MM.1S (cell line): ENCODE measurements around the gene SEPTIN8.

Source experiments
- DNase-seq: peaks from one replicate; pipeline ENCODE4 v3.0.0-alpha.2; 2015
- H2AFZ ChIP-seq: fragments of 300-600 bp; sonication (generic); 2 replicates; pipeline ENCODE4 v1.6.0; 2016; ENCODE audit warnings: antibody characterized with exemption, low read length
- H3F3A ChIP-seq: fragments of 300-600 bp; sonication (generic); 2 replicates; pipeline ENCODE4 v1.6.1; 2016; ENCODE audit warnings: mild to moderate bottlenecking, antibody characterized with exemption, low read length, moderate library complexity, mixed read lengths; ENCODE audit not compliant: insufficient read depth
- H3K27ac ChIP-seq: fragments of 300-600 bp; sonication (generic); 2 replicates; pipeline ENCODE4 v1.5.1; 2016; ENCODE audit warnings: mild to moderate bottlenecking, low read length
- H3K27me3 ChIP-seq: fragments of 300-600 bp; sonication (generic); replicated peaks from 2 replicates; pipeline ENCODE4 v1.6.0; 2016; ENCODE audit warnings: low read length; ENCODE audit not compliant: insufficient read depth
- H3K36me3 ChIP-seq: fragments of 300-600 bp; sonication (generic); replicated peaks from 2 replicates; pipeline ENCODE4 v1.6.1; 2016; ENCODE audit warnings: mild to moderate bottlenecking, low read length, mixed read lengths; ENCODE audit not compliant: insufficient read depth
- H3K4me1 ChIP-seq: fragments of 300-600 bp; sonication (generic); 2 replicates; pipeline ENCODE4 v1.6.1; 2016; ENCODE audit warnings: low read length, mixed read lengths
- H3K4me2 ChIP-seq: fragments of 300-600 bp; sonication (generic); 2 replicates; pipeline ENCODE4 v1.6.0; 2016; ENCODE audit warnings: low read depth, low read length
- H3K4me3 ChIP-seq: fragments of 300-600 bp; sonication (generic); 2 replicates; pipeline ENCODE4 v1.5.1; 2016; ENCODE audit warnings: low read length, mixed read lengths
- H3K79me2 ChIP-seq: fragments of 300-600 bp; sonication (generic); 2 replicates; pipeline ENCODE4 v1.6.1; 2016; ENCODE audit warnings: mixed run types, low read length, mixed read lengths
- H3K9ac ChIP-seq: fragments of 300-600 bp; sonication (generic); 2 replicates; pipeline ENCODE4 v1.6.1; 2016; ENCODE audit warnings: low read length, mixed read lengths
- H3K9me2 ChIP-seq: fragments of 300-600 bp; sonication (generic); replicated peaks from 2 replicates; pipeline ENCODE4 v1.6.1; 2016; ENCODE audit warnings: mild to moderate bottlenecking, low read length, mixed read lengths; ENCODE audit not compliant: insufficient read depth
- H3K9me3 ChIP-seq: fragments of 300-600 bp; sonication (generic); replicated peaks from 2 replicates; pipeline ENCODE4 v1.6.1; 2016; ENCODE audit warnings: mild to moderate bottlenecking, low read length, mixed read lengths; ENCODE audit not compliant: insufficient read depth
- H4K20me1 ChIP-seq: fragments of 300-600 bp; sonication (generic); 2 replicates; pipeline ENCODE4 v1.6.1; 2016; ENCODE audit warnings: mild to moderate bottlenecking, low read length, moderate library complexity, mixed read lengths; ENCODE audit not compliant: insufficient read depth
- EZH2 ChIP-seq: fragments of 300-600 bp; sonication (generic); optimal IDR thresholded peaks from 2 replicates; pipeline ENCODE3; 2017; ENCODE audit warnings: low read depth, mild to moderate bottlenecking, antibody characterized with exemption, low read length, mixed read lengths
- EZH2phosphoT487 ChIP-seq: fragments of 300-600 bp; sonication (generic); IDR thresholded peaks from 2 replicates; pipeline ENCODE4 v1.6.1; 2018; ENCODE audit warnings: antibody characterized with exemption, low read length
- TF ChIP-seq, protein P1 (sequence below): fragments of 300-600 bp; sonication (generic); IDR thresholded peaks from 2 replicates; pipeline ENCODE4 v1.5.1; 2016; ENCODE audit warnings: antibody characterized with exemption, low read length, mixed read lengths

SEPTIN8 gene

DNA sequence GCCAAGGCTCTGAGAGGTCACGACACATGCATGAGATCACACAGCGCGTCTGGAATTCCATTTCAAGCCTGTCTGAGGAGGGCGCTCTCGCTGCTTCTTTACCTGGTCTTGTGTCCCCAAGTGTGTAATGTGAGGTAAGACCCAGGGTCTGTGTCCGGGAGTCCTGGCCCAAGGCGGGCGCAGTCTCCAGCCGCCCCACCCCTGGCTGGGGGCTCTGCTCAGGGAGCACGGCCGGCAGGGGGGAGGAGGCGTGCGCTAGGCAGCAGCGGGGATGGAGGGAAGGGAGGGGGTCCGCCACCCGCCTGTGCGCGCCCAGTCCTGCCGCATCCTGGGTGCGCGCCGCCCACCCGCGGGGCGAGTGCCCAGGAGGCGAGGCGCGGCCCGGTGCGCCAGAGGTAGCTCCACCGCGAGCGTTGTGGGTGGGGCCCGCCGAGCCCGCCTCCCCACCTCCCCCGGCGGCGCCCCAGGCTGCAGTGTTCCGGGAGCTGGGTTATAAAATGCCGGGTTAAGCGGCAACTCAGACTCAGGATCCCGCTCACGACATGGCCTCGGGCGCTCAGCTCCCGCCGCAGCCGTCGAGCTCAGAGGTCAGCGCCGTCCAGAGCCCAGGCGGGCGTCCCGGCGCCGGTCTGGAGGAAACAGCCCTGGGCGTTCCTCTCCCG lies 30.0 kb downstream of the SEPTIN8 start, which contains the start of gene CCNI2:
Gene CCNI2, plus strand, starts transcription at position 473 of the 662 bp plus-strand sequence. Its CDS starts 70 bp downstream, at position 543.
- Histone ChIP-seq H2AFZ (peak within 1 kb of the TSS; percentile 14; the same call in 1 of the 2 replicates), H3K9ac (peak within 1 kb of the TSS; percentile 4; the same call in 1 of the 2 replicates), H3K27ac (no peak within 1 kb of the TSS), H3F3A (no peaks in the 10 kb centered on the region), H3K4me2 (peak within 1 kb of the TSS; percentile 79), H3K4me1 (peaks cover 4% of the 10 kb centered on the region; the same call in 1 of the 2 replicates), H3K4me3 (peak within 1 kb of the TSS; percentile 41), H4K20me1 (no peaks in the 10 kb centered on the region; the same call in 1 of the 2 replicates), H3K27me3 (no peaks in the 10 kb centered on the region; the same call in 1 of the 2 replicates), H3K9me3 (no peaks in the 10 kb centered on the region), H3K36me3 (no peaks in the 10 kb centered on the region), H3K79me2 (no peaks in the 10 kb centered on the region), H3K9me2 (no peaks in the 10 kb centered on the region)
- no peak for TF ChIP-seq EZH2phosphoT487
- TF ChIP-seq, protein P1, sequence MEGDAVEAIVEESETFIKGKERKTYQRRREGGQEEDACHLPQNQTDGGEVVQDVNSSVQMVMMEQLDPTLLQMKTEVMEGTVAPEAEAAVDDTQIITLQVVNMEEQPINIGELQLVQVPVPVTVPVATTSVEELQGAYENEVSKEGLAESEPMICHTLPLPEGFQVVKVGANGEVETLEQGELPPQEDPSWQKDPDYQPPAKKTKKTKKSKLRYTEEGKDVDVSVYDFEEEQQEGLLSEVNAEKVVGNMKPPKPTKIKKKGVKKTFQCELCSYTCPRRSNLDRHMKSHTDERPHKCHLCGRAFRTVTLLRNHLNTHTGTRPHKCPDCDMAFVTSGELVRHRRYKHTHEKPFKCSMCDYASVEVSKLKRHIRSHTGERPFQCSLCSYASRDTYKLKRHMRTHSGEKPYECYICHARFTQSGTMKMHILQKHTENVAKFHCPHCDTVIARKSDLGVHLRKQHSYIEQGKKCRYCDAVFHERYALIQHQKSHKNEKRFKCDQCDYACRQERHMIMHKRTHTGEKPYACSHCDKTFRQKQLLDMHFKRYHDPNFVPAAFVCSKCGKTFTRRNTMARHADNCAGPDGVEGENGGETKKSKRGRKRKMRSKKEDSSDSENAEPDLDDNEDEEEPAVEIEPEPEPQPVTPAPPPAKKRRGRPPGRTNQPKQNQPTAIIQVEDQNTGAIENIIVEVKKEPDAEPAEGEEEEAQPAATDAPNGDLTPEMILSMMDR = peak; percentile 28; the same call in 1 of the 2 replicates
- DNase-seq = no peak

- H3K9ac ChIP-seq = no peak overlapping the region; the same call in 1 of the 2 replicates
- H2AFZ ChIP-seq = 0 out of 2 replicates have a peak overlapping the region, but pooled peaks have one; percentile 14
- H3K4me3 ChIP-seq = peak overlapping the region; percentile 41
- no peaks in the 10 kb centered on the region for H3K9me2 ChIP-seq
- H3K4me1 ChIP-seq = peaks cover 4% of the 10 kb centered on the region; the same call in 1 of the 2 replicates
- H3K9me3 ChIP-seq = no peaks in the 10 kb centered on the region
- peak overlapping the region; percentile 79 for H3K4me2 ChIP-seq
- H3K27me3 ChIP-seq = no peaks in the 10 kb centered on the region; the same call in 1 of the 2 replicates
- H3F3A ChIP-seq = no peaks in the 10 kb centered on the region
- TF ChIP-seq, protein P1 = no peak
- TF ChIP-seq EZH2phosphoT487 (no peak), EZH2 (no peak)
- DNase-seq = no peak
- no peaks in the 10 kb centered on the region; the same call in 1 of the 2 replicates for H4K20me1 ChIP-seq
- H3K36me3 ChIP-seq = no peaks in the 10 kb centered on the region
- H3K27ac ChIP-seq = no peak overlapping the region
- no peaks in the 10 kb centered on the region for H3K79me2 ChIP-seq
These were observed 30.5 kb downstream of the SEPTIN8 start for GRCh38 chr5:132746592-132746953.

DNA sequence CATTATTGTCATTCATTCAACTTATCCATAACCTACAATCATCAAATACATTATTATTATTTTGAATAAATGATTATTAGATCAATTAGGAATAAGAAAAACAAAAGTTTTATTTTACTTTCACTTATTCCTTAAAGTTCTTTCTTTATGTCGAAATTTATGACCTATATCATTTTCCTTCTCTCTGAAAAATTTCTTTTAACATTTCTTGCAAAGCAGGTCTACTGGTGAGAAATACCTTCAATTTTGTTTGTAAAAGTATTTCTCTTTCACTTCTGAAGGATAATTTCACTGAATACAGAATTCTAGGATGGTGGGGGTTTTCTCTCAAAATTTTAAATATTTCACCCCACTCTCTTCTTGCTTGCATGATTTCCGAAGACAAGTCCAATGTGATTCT lies 32.4 kb downstream of the SEPTIN8 start:
- Histone ChIP-seq H3F3A (no peaks in the 10 kb centered on the region), H3K27ac (no peak overlapping the region), H3K9ac (no peak overlapping the region), H3K4me2 (no peak overlapping the region), H3K27me3 (no peaks in the 10 kb centered on the region; the same call in 1 of the 2 replicates), H3K9me3 (no peaks in the 10 kb centered on the region), H3K36me3 (no peaks in the 10 kb centered on the region), H2AFZ (no peak overlapping the region), H3K4me1 (no peaks in the 10 kb centered on the region), H3K4me3 (no peak overlapping the region), H3K79me2 (no peaks in the 10 kb centered on the region), H3K9me2 (no peaks in the 10 kb centered on the region), H4K20me1 (no peaks in the 10 kb centered on the region; the same call in 1 of the 2 replicates)
- DNase-seq = no peak
- no peak for TF ChIP-seq EZH2phosphoT487
- TF ChIP-seq EZH2 = no peak
- TF ChIP-seq, protein P1 = no peak
